HepG2 (cell line): Measurements from ENCODE around the gene OSBPL3. TPM values are rescaled to one million over a fixed set of nuclear protein-coding genes. Genes with fewer than 3 reads are reported as not detected.

Experiments
- ATAC-seq: fragments of 200-7000 bp; cut with Tn5 transposase; 3 replicates; pipeline ENCODE4 v1.9.1; 2020; ENCODE audit warnings: mild to moderate bottlenecking, moderate library complexity
- BruUV-seq: library from RNA; stranded (reverse); fragments of 400-500 nt; replicated peaks from 2 replicates; lab custom pipeline; 2021; lab: Mats Ljungman, UMichigan
- CTCF ChIA-PET: fragments of 300-600 bp; formaldehyde crosslinking; extraction: SDS; loops from one replicate; lab custom pipeline; 2021; ENCODE audit warnings: low total read pairs, inconsistent platforms, low intra/inter-chr PET ratio; lab: Yijun Ruan, JAX
- POLR2A ChIA-PET: fragments of 350-600 bp; sonication (Branson Sonifier 250); formaldehyde crosslinking; loops from one replicate; lab custom pipeline; 2020; ENCODE audit warnings: antibody characterized with exemption, inconsistent platforms; lab: Yijun Ruan, JAX
- DNase-seq: peaks from one replicate; pipeline ENCODE4 v3.0.0-alpha.2; 2015; ENCODE audit warnings: low spot score
- FAIRE-seq: peaks from 3 replicates; lab custom pipeline; 2011; peaks lifted over from hg19 to GRCh38; lab: Jason Lieb, UNC
- H2AFZ ChIP-seq: one replicate; pipeline ENCODE4 v1.6.1; 2011; ENCODE audit warnings: low read length, inconsistent platforms
- H3K27ac ChIP-seq: fragments of 300-600 bp; 3 replicates; pipeline ENCODE4 v1.8.0; 2011; ENCODE audit warnings: mixed run types, mild to moderate bottlenecking, mixed read lengths, low read length, inconsistent platforms; ENCODE audit not compliant: insufficient read depth; ENCODE audit errors: extremely low read length
- H3K27me3 ChIP-seq, 2 experiments: fragments of 200-600 bp in 1 of 2; 2 replicates in 1 of 2; 3 replicates in 1 of 2; pipeline versions ENCODE4 v1.6.0 to v1.8.0; 2011; ENCODE audit warnings: low read length in 2 of 2, mild to moderate bottlenecking in 2 of 2, moderate library complexity in 2 of 2, inconsistent platforms in 1 of 2; ENCODE audit not compliant: insufficient read depth in 2 of 2, control insufficient read depth in 1 of 2
- H3K36me3 ChIP-seq, 2 experiments: fragments of 200-600 bp in 1 of 2; replicated peaks in 1 of 2; 2 replicates in 1 of 2; 3 replicates in 1 of 2; pipeline versions ENCODE4 v1.5.1 to v1.8.0; 2011; ENCODE audit warnings: low read length in 2 of 2, inconsistent platforms in 1 of 2; ENCODE audit not compliant: insufficient read depth in 2 of 2, control insufficient read depth in 1 of 2
- H3K4me1 ChIP-seq: 2 replicates; pipeline ENCODE4 v1.5.1; 2012; ENCODE audit warnings: low read length, inconsistent platforms; ENCODE audit not compliant: insufficient read depth
- H3K4me2 ChIP-seq: 2 replicates; pipeline ENCODE4 v1.6.0; 2011; ENCODE audit warnings: low read depth, low read length, inconsistent platforms
- H3K4me3 ChIP-seq, 3 experiments: fragments of 200-600 bp in 1 of 3; sonication (generic), shearing (Covaris generic) in 1 of 3; replicated peaks in 1 of 3; 2 replicates each; pipeline ENCODE4 v1.5.1; 2011 to 2016; ENCODE audit warnings: low read length in 3 of 3, inconsistent platforms in 2 of 3, low read depth in 2 of 3, mild to moderate bottlenecking in 2 of 3, control low read depth in 1 of 3, mixed read lengths in 1 of 3; ENCODE audit not compliant: insufficient read depth in 1 of 3
- H3K79me2 ChIP-seq: one replicate; pipeline ENCODE4 v1.6.1; 2011; ENCODE audit warnings: low read length, inconsistent platforms; ENCODE audit not compliant: insufficient read depth
- H3K9ac ChIP-seq: 2 replicates; pipeline ENCODE4 v1.6.0; 2011; ENCODE audit warnings: mild to moderate bottlenecking, low read depth, low read length, inconsistent platforms; ENCODE audit not compliant: insufficient read depth
- H3K9me3 ChIP-seq: 2 replicates; pipeline ENCODE4 v1.5.1; 2012; ENCODE audit warnings: mild to moderate bottlenecking, low read length
- H4K20me1 ChIP-seq: 2 replicates; pipeline ENCODE4 v1.6.0; 2011; ENCODE audit warnings: inconsistent platforms, mild to moderate bottlenecking, low read length, moderate library complexity; ENCODE audit not compliant: insufficient read depth
- BRCA1 ChIP-seq: sonication (generic); formaldehyde crosslinking; IDR thresholded peaks from 2 replicates; pipeline ENCODE4 v1.4.0; 2020; ENCODE audit warnings: missing genetic modification reagents
- DZIP1 ChIP-seq: sonication (generic); formaldehyde crosslinking; IDR thresholded peaks from 2 replicates; pipeline ENCODE4 v1.5.0; 2020; ENCODE audit warnings: mild to moderate bottlenecking, missing genetic modification reagents
- ELF3 ChIP-seq: IDR thresholded peaks from 2 replicates; pipeline ENCODE4 v1.6.1; 2016; ENCODE audit warnings: missing genetic modification reagents, missing compliant biosample characterization
- MED8 ChIP-seq: sonication (generic); formaldehyde crosslinking; IDR thresholded peaks from 2 replicates; pipeline ENCODE4 v1.8.1; 2023; ENCODE audit warnings: mild to moderate bottlenecking, missing genetic modification reagents; ENCODE audit not compliant: insufficient replicate concordance
- PAF1 ChIP-seq: IDR thresholded peaks from 2 replicates; pipeline ENCODE4 v1.6.1; 2016; ENCODE audit warnings: missing genetic modification reagents, missing compliant biosample characterization
- TBP ChIP-seq: sonication (generic); formaldehyde crosslinking; IDR thresholded peaks from 2 replicates; pipeline ENCODE4 v1.5.0; 2020; ENCODE audit warnings: missing genetic modification reagents
- THAP8 ChIP-seq: sonication (generic); formaldehyde crosslinking; IDR thresholded peaks from 2 replicates; pipeline ENCODE4 v1.5.1; 2020; ENCODE audit warnings: missing genetic modification reagents, mild to moderate bottlenecking, borderline replicate concordance
- TRAFD1 ChIP-seq: sonication (generic); formaldehyde crosslinking; IDR thresholded peaks from 2 replicates; pipeline ENCODE4 v1.5.1; 2020; ENCODE audit warnings: missing genetic modification reagents, mild to moderate bottlenecking, borderline replicate concordance
- ZBTB21 ChIP-seq: sonication (generic); formaldehyde crosslinking; IDR thresholded peaks from 2 replicates; pipeline ENCODE4 v1.4.0; 2020; ENCODE audit warnings: missing genetic modification reagents
- ZNF512B ChIP-seq: sonication (generic); formaldehyde crosslinking; IDR thresholded peaks from 2 replicates; pipeline ENCODE4 v1.5.1; 2020; ENCODE audit warnings: missing genetic modification reagents, mild to moderate bottlenecking, borderline replicate concordance
- ZNF629 ChIP-seq: sonication (generic); formaldehyde crosslinking; conservative IDR thresholded peaks from 2 replicates; pipeline ENCODE4 v1.5.0; 2020; ENCODE audit warnings: missing genetic modification reagents
- WGBS: methylation state at CpG from one replicate; pipeline ENCODE4 v1.1.6; 2017; ENCODE audit warnings: low lambda C conversion rate; 5-methylcytosine and 5-hydroxymethylcytosine counted together
- in situ Hi-C: cut with HindIII; loops from 2 replicates; pipeline ENCODE4 v1.10.0; 2017; ENCODE audit warnings: low pct_unique_long_range_greater_than_20kb; ENCODE audit not compliant: extremely low pct_ligation_motif_present
- intact Hi-C: fragments of 100-400 bp; cut with micrococcal nuclease; formaldehyde crosslinking; loops from one replicate; pipeline ENCODE4 v1.10.0; 2022; ENCODE audit not compliant: unreplicated experiment
- polyA plus RNA-seq, 8 experiments: library from polyadenylated mRNA; depleted of rRNA in 3 of 8; stranded (reverse) in 7 of 8; unstranded in 1 of 8; fragments of >200 nt; fragmentation: Illumina TruSeq in 4 of 8; extraction: Trizol in 4 of 8; gene quantifications; 2 replicates each; pipeline versions ENCODE4 v1.2.1 to v1.2.3, GENCODE V29; 2011 to 2016; ENCODE audit warnings: low read depth in 4 of 8, missing spikeins in 1 of 8, mixed read lengths in 1 of 8; ENCODE audit not compliant: insufficient read depth in 1 of 8
- total RNA-seq, 5 experiments: library from RNA; depleted of rRNA; stranded (reverse); fragments of >200 nt; fragmentation: Illumina TruSeq; extraction: Trizol; gene quantifications; 2 replicates each; pipeline ENCODE4 v1.2.3, GENCODE V29; 2016; ENCODE audit warnings: low read depth in 1 of 5
- TF ChIP-seq, protein P1 (sequence below): sonication (generic); formaldehyde crosslinking; IDR thresholded peaks from 2 replicates; pipeline ENCODE4 v1.9.0; 2021; ENCODE audit warnings: missing genetic modification reagents, borderline replicate concordance

OSBPL3 gene
- total and polyA plus RNA-seq, 2 of the 13 experiments (the other 11 are each of a cell fraction or from before 2014, with no cell fraction given) = 8.8 to 28.9 TPM

DNA sequence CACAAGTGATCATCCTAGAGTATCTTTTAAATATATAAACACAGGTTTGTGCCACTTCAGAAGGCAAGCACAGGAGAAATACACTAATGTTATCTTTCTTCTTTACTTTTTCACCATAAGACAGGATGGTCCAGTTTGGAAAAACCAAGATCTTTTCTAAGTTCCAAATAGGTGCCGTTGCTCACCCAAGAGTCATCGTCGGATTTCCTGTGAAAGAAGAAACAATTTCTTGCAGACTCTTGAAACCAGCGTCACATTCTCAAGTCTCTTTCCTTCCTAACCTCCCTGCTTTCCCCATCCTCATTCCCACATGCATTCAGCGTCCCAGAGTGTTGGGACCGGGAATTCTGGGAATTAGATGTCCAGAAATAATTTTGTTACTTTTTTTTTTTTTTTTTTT lies 179.9 kb downstream of the OSBPL3 start:
- H3K9ac ChIP-seq = no peak overlapping the region
- H3K27me3 ChIP-seq = no peaks in the 10 kb centered on the region
- DNase-seq = no peak
- intact Hi-C loops = no loop called here
- POLR2A ChIA-PET = no interaction called here
- H3K79me2 ChIP-seq = no peaks in the 10 kb centered on the region
- in situ Hi-C loops = no loop called here
- 98% methylated on average over 6 of the region's 6 CpGs for WGBS
- no peak overlapping the region for H3K4me3 ChIP-seq
- no peak overlapping the region for H3K27ac ChIP-seq
- no peaks in the 10 kb centered on the region for H4K20me1 ChIP-seq
- BruUV-seq = no TSS peak
- ATAC-seq = no peak
- H3K9me3 ChIP-seq = no peaks in the 10 kb centered on the region
- H3K36me3 ChIP-seq = peaks cover 4 to 21% of the 10 kb centered on the region in 2 experiments; a peak in 4 of 5 replicates
- no peak overlapping the region for H2AFZ ChIP-seq
- no peak overlapping the region for H3K4me2 ChIP-seq
- no peak for FAIRE-seq
- CTCF ChIA-PET = no interaction called here
- peaks cover 20% of the 10 kb centered on the region for H3K4me1 ChIP-seq
- TF ChIP-seq ZBTB21 (CRISPR knock-in tag) (no peak), ELF3 (no peak), BRCA1 (CRISPR knock-in tag) (no peak), ZNF512B (CRISPR knock-in tag) (no peak), PAF1 (CRISPR knock-in tag) (no peak), TBP (CRISPR knock-in tag) (no peak), ZNF629 (CRISPR knock-in tag) (no peak), MED8 (CRISPR knock-in tag) (no peak), TRAFD1 (CRISPR knock-in tag) (no peak), THAP8 (CRISPR knock-in tag) (no peak), DZIP1 (CRISPR knock-in tag) (no peak)
- TF ChIP-seq, protein P1, sequence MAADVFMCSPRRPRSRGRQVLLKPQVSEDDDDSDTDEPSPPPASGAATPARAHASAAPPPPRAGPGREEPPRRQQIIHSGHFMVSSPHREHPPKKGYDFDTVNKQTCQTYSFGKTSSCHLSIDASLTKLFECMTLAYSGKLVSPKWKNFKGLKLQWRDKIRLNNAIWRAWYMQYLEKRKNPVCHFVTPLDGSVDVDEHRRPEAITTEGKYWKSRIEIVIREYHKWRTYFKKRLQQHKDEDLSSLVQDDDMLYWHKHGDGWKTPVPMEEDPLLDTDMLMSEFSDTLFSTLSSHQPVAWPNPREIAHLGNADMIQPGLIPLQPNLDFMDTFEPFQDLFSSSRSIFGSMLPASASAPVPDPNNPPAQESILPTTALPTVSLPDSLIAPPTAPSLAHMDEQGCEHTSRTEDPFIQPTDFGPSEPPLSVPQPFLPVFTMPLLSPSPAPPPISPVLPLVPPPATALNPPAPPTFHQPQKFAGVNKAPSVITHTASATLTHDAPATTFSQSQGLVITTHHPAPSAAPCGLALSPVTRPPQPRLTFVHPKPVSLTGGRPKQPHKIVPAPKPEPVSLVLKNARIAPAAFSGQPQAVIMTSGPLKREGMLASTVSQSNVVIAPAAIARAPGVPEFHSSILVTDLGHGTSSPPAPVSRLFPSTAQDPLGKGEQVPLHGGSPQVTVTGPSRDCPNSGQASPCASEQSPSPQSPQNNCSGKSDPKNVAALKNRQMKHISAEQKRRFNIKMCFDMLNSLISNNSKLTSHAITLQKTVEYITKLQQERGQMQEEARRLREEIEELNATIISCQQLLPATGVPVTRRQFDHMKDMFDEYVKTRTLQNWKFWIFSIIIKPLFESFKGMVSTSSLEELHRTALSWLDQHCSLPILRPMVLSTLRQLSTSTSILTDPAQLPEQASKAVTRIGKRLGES = no peak
